Panc1 (cell line): Measurements from ENCODE around the gene FYN.

Source experiments
- CTCF ChIP-seq: fragments of 450-650 bp; IDR thresholded peaks from 2 replicates; pipeline ENCODE4 v1.5.1; 2017; ENCODE audit warnings: mild to moderate bottlenecking
- POLR2AphosphoS5 ChIP-seq: IDR thresholded peaks from 2 replicates; pipeline ENCODE4 v1.6.1; 2012; ENCODE audit warnings: mild to moderate bottlenecking, low read depth, low read length, moderate library complexity
- SIN3A ChIP-seq: IDR thresholded peaks from 2 replicates; pipeline ENCODE4 v1.6.1; 2012; ENCODE audit warnings: low read depth, mild to moderate bottlenecking, low read length, moderate library complexity, borderline replicate concordance; ENCODE audit not compliant: insufficient read depth
- TCF7L2 ChIP-seq: IDR thresholded peaks from 2 replicates; pipeline ENCODE4 v1.6.1; 2011; ENCODE audit warnings: mild to moderate bottlenecking, low read depth, low read length, inconsistent platforms
- TF ChIP-seq, protein P1 (sequence below), 2 experiments: IDR thresholded peaks; 2 replicates each; pipeline ENCODE4 v1.6.1; 2011 to 2012; ENCODE audit warnings: low read depth in 2 of 2, control low read depth in 1 of 2, low read length in 1 of 2, mild to moderate bottlenecking in 1 of 2, moderate library complexity in 1 of 2; ENCODE audit not compliant: insufficient read depth in 1 of 2

DNA sequence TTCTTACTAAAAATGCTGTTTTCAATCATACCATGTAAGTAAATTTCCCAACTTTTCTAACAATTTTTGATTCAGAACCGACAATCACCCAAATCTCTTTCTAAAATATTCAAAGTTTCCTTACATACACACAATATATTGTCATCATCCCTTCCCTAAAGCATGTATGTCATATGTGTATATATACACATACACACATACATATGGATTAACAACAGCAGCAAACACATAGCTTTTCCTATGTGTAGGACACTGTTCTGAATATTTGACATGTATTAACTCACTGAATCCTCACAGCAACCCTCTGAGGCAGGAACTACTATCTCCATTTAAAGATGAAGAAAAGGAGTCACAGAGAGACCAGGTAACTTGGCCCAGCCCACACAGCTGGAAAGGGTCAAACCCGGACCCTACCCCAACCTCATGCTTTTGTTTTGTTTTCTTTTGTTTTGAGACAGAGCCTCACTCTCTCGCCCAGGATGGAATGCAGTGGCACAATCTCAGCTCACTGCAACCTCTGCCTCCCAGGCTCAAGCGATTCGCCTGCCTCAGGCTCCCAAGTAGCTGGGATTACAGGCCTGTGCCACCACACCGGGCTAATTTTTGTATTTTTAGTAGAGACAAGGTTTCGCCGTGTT lies 7.2 kb downstream of the FYN start:
- no peak for TF ChIP-seq CTCF
- TF ChIP-seq, protein P1, sequence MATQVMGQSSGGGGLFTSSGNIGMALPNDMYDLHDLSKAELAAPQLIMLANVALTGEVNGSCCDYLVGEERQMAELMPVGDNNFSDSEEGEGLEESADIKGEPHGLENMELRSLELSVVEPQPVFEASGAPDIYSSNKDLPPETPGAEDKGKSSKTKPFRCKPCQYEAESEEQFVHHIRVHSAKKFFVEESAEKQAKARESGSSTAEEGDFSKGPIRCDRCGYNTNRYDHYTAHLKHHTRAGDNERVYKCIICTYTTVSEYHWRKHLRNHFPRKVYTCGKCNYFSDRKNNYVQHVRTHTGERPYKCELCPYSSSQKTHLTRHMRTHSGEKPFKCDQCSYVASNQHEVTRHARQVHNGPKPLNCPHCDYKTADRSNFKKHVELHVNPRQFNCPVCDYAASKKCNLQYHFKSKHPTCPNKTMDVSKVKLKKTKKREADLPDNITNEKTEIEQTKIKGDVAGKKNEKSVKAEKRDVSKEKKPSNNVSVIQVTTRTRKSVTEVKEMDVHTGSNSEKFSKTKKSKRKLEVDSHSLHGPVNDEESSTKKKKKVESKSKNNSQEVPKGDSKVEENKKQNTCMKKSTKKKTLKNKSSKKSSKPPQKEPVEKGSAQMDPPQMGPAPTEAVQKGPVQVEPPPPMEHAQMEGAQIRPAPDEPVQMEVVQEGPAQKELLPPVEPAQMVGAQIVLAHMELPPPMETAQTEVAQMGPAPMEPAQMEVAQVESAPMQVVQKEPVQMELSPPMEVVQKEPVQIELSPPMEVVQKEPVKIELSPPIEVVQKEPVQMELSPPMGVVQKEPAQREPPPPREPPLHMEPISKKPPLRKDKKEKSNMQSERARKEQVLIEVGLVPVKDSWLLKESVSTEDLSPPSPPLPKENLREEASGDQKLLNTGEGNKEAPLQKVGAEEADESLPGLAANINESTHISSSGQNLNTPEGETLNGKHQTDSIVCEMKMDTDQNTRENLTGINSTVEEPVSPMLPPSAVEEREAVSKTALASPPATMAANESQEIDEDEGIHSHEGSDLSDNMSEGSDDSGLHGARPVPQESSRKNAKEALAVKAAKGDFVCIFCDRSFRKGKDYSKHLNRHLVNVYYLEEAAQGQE (IDR thresholded peaks at IDR 0.05; ENCODE audit: insufficient read depth in 1 of 2, low read depth in 2 of 2, low read length in 1 of 2) = no peak
- no peak for TF ChIP-seq SIN3A
- TF ChIP-seq POLR2AphosphoS5 = no peak
- no peak for TF ChIP-seq TCF7L2
